SU-DHL-6 (cell line): ENCODE data around the gene FOSL2.

Experiments used
- H2AFZ ChIP-seq: fragments of 200-600 bp; sonication (generic); 2 replicates; pipeline ENCODE4 v1.6.1; 2014; ENCODE audit warnings: low read depth, mild to moderate bottlenecking, moderate library complexity, mixed read lengths, antibody characterized with exemption, low read length; ENCODE audit not compliant: severe bottlenecking
- H3F3A ChIP-seq: fragments of 200-600 bp; shearing (Covaris generic); 2 replicates; pipeline ENCODE4 v1.6.0; 2016; ENCODE audit warnings: antibody characterized with exemption, mild to moderate bottlenecking; ENCODE audit not compliant: insufficient read depth
- H3K27ac ChIP-seq: fragments of 200-600 bp; sonication (generic); 2 replicates; pipeline ENCODE4 v1.5.1; 2016; ENCODE audit warnings: low read depth, mild to moderate bottlenecking, low read length, moderate library complexity, mixed read lengths
- H3K27me3 ChIP-seq: fragments of 200-600 bp; sonication (generic), shearing (Covaris generic); 2 replicates; pipeline ENCODE4 v1.6.0; 2014; ENCODE audit warnings: mild to moderate bottlenecking, low read length
- H3K36me3 ChIP-seq: fragments of 200-600 bp; sonication (generic); 2 replicates; pipeline ENCODE4 v1.6.1; 2014; ENCODE audit warnings: mild to moderate bottlenecking, low read length, mixed read lengths
- H3K4me2 ChIP-seq: fragments of 300-600, 200-600 bp; shearing (Covaris generic), sonication (generic); 2 replicates; pipeline ENCODE4 v1.6.0; 2014; ENCODE audit warnings: low read length, low read depth, mild to moderate bottlenecking; ENCODE audit not compliant: poor library complexity, severe bottlenecking
- H3K4me3 ChIP-seq: fragments of 200-600 bp; sonication (generic); 2 replicates; pipeline ENCODE4 v1.5.1; 2014; ENCODE audit warnings: antibody characterized with exemption, low read length, mild to moderate bottlenecking, mixed read lengths; ENCODE audit not compliant: insufficient read depth, poor library complexity, severe bottlenecking
- H3K79me2 ChIP-seq: fragments of 200-600 bp; sonication (generic); 2 replicates; pipeline ENCODE4 v1.6.1; 2014; ENCODE audit warnings: mild to moderate bottlenecking, low read length, moderate library complexity; ENCODE audit not compliant: insufficient read depth
- H3K9ac ChIP-seq: fragments of 200-600 bp; sonication (generic); 2 replicates; pipeline ENCODE4 v1.7.0; 2014; ENCODE audit warnings: mild to moderate bottlenecking, low read length
- H3K9me2 ChIP-seq: fragments of 200-600 bp; sonication (generic); replicated peaks from 2 replicates; pipeline ENCODE4 v1.6.1; 2014; ENCODE audit warnings: low read length; ENCODE audit not compliant: insufficient read depth
- H3K9me3 ChIP-seq: fragments of 200-600 bp; sonication (generic); 2 replicates; pipeline ENCODE4 v1.6.1; 2014; ENCODE audit warnings: low read length, mixed read lengths; ENCODE audit not compliant: insufficient read depth
- H4K20me1 ChIP-seq: fragments of 200-600 bp; sonication (generic); 2 replicates; pipeline ENCODE4 v1.6.1; 2014; ENCODE audit warnings: low read depth, mild to moderate bottlenecking, antibody characterized with exemption, low read length, moderate library complexity, mixed read lengths
- EZH2phosphoT487 ChIP-seq: fragments of 200-600 bp; sonication (generic), shearing (Covaris generic); conservative IDR thresholded peaks from 2 replicates; pipeline ENCODE4 v1.6.1; 2018; ENCODE audit warnings: mild to moderate bottlenecking, antibody characterized with exemption, low read length, moderate library complexity, mixed read lengths
- TF ChIP-seq, protein P1 (sequence below): fragments of 200-600 bp; sonication (generic); IDR thresholded peaks from one replicate; pipeline ENCODE4 v1.5.1; 2017; ENCODE audit warnings: antibody characterized with exemption, mild to moderate bottlenecking, low read length, moderate library complexity; ENCODE audit not compliant: insufficient read depth, poor library complexity, severe bottlenecking

FOSL2 gene

DNA sequence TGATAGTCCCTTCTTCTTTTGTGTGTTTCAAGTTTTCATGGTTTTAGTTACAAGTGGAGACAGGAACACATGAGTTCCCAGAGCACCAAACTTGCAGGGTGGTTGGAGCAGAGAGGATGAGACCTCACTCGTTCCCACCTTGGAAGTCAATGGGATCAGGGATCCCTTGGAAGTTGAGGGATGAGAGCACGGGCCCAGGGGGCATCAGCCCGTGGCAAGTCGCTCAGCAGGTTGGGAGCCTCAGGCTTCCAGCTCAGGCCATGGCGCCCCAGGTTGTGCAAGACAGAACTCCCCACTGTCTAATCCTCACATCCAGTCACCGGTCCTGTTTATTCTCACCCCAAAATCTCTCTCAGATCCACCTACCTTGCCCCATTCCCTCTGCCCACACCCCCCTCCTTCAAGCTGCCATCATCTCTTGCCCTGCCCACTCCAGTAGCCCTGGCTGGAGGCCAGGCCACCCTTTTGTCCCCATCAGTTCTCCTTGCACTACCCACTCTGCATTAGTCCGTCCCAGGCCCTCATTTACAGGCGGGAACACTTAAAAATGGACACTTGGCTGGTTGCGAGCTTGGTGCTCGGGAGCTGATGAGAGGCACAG is 37.6 kb upstream of the FOSL2 start:
- H2AFZ ChIP-seq, result no peak overlapping the region
- H3K4me3 ChIP-seq, result no peak overlapping the region
- no peaks in the 10 kb centered on the region for H3K27me3 ChIP-seq
- TF ChIP-seq EZH2phosphoT487, result no peak
- TF ChIP-seq, protein P1, sequence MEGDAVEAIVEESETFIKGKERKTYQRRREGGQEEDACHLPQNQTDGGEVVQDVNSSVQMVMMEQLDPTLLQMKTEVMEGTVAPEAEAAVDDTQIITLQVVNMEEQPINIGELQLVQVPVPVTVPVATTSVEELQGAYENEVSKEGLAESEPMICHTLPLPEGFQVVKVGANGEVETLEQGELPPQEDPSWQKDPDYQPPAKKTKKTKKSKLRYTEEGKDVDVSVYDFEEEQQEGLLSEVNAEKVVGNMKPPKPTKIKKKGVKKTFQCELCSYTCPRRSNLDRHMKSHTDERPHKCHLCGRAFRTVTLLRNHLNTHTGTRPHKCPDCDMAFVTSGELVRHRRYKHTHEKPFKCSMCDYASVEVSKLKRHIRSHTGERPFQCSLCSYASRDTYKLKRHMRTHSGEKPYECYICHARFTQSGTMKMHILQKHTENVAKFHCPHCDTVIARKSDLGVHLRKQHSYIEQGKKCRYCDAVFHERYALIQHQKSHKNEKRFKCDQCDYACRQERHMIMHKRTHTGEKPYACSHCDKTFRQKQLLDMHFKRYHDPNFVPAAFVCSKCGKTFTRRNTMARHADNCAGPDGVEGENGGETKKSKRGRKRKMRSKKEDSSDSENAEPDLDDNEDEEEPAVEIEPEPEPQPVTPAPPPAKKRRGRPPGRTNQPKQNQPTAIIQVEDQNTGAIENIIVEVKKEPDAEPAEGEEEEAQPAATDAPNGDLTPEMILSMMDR, result no peak
- H3K36me3 ChIP-seq, result no peaks in the 10 kb centered on the region
- no peaks in the 10 kb centered on the region for H3K9me3 ChIP-seq
- no peak overlapping the region for H3K4me2 ChIP-seq
- no peaks in the 10 kb centered on the region for H3F3A ChIP-seq
- no peaks in the 10 kb centered on the region for H4K20me1 ChIP-seq
- H3K27ac ChIP-seq, result no peak overlapping the region
- no peaks in the 10 kb centered on the region for H3K9me2 ChIP-seq
- H3K79me2 ChIP-seq, result no peaks in the 10 kb centered on the region
- H3K9ac ChIP-seq, result no peak overlapping the region

DNA sequence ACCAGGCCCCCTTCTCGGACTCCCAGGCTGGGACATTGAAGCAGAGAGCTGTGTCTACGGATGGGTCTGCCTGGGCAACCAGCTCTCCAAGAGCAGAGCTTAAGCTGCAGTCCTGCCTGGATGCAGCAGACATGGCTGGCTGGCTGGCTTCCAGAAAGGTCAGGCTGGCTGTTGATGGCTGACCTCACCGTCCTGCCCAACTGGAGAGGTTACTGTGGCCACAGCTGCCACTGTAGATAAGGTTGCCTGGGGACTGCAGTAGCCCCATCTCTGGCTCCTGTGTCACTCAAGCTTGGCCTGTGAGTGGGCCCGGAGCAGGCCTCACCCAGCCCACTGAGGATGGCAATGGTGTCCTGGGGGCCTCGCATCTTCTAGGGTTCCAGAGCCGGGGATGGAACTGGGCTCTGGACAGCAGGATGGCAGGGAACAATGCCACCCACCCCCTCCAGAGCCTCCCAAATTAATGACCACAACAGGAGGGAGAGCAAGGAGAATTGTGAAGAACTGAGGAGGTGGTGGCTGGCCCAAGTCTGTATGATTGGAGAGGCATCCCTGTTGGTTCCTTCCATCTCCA is 37.0 kb upstream of the FOSL2 start:
- Histone ChIP-seq H3K9ac (no peak overlapping the region), H3K9me3 (no peaks in the 10 kb centered on the region), H3K27me3 (no peaks in the 10 kb centered on the region), H3K9me2 (no peaks in the 10 kb centered on the region), H3K4me3 (no peak overlapping the region), H3K36me3 (no peaks in the 10 kb centered on the region), H3K79me2 (no peaks in the 10 kb centered on the region), H3K4me2 (no peak overlapping the region), H3F3A (no peaks in the 10 kb centered on the region), H3K27ac (no peak overlapping the region), H4K20me1 (no peaks in the 10 kb centered on the region), H2AFZ (no peak overlapping the region)
- TF ChIP-seq, protein P1, result no peak
- no peak for TF ChIP-seq EZH2phosphoT487

DNA sequence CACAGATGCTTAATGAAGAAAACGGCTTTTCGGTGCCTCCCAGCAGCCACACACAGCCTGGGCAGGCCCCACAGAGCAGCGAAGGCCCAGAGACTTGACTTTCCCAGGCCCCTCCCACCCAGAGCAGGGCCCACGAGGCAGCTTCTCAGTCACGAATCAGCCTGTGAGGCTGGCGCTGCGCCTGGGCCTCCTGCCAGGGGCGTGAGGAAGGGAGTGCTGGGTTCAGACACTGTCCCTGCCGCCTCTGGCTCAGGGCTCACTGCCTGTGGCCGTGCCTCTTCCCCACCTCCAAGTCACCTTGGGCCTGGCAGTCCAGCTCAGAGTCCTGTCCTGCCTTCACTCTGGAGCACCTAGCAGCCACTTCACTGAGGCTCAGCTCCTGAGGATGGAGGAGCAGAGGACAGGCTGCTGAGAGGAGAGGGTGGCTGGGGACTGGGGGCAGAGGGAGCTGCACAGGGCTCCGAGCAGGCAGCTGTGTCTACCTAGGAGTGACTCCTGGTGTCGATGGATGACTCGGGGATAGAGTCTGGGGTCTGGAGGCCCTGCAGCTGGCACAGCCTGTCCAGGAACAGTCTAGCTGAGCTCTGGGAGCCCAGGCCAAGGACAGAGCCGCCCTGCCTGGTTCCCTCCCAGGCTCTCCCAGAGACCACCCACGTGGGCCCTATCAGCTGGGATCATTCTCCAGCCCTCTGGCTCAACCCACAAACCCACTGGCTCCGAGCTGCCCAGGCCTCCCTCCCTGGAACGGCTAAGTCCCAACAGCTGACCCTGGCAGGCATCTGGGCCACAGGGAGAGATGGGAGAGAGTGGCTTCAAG is 36.4 kb upstream of the FOSL2 start:
- Histone ChIP-seq H2AFZ (no peak overlapping the region), H3K9ac (no peak overlapping the region)

More for the DNA sequence above, 36.4 kb upstream of the FOSL2 start:
- H3K4me2 ChIP-seq, result no peak overlapping the region
- no peaks in the 10 kb centered on the region for H3K27me3 ChIP-seq
- no peak overlapping the region for H3K27ac ChIP-seq
- TF ChIP-seq, protein P1, result no peak
- no peak for TF ChIP-seq EZH2phosphoT487
- no peaks in the 10 kb centered on the region for H3K36me3 ChIP-seq
- no peaks in the 10 kb centered on the region for H3K9me3 ChIP-seq
- no peaks in the 10 kb centered on the region for H3K9me2 ChIP-seq
- no peak overlapping the region for H3K4me3 ChIP-seq
- no peaks in the 10 kb centered on the region for H4K20me1 ChIP-seq
- no peaks in the 10 kb centered on the region for H3F3A ChIP-seq
- no peaks in the 10 kb centered on the region for H3K79me2 ChIP-seq
